ENCODE results near the gene TBC1D4.
"Not testable (repeated sequence)": the region's sequence is repeated elsewhere in the genome, so short reads cannot be mapped to it uniquely, and the experiment has no call there.

TBC1D4 gene

DNA sequence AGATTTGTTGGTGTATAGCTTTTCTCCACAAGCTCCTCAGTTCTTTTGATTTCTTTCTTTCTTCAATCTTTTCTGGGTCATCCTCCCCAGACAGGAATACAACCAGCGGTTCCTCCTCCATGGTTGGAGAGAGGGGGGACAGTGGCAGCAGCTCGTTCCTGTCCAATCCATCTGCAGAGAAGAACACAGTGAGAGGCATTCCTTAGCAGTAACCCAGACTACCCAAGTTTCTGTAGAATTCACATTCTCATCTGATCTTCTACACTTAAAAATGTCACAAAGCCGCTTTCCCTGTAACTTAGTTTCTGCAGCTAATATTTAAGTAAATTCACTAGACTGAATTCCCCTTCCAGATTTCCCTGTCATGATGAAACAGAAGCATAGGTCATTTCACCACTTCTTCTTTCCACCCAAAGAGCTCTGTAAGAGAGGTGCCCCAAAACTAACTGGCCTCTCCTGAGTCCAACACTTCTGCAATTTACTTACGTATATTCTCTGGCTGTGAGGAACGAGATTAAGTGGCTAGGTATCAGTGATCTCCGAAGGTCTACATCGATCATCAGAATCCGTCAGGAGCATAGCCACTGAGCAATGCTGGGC, 171.9 kb downstream of the TBC1D4 start:
- TF ChIP-seq, protein P1, sequence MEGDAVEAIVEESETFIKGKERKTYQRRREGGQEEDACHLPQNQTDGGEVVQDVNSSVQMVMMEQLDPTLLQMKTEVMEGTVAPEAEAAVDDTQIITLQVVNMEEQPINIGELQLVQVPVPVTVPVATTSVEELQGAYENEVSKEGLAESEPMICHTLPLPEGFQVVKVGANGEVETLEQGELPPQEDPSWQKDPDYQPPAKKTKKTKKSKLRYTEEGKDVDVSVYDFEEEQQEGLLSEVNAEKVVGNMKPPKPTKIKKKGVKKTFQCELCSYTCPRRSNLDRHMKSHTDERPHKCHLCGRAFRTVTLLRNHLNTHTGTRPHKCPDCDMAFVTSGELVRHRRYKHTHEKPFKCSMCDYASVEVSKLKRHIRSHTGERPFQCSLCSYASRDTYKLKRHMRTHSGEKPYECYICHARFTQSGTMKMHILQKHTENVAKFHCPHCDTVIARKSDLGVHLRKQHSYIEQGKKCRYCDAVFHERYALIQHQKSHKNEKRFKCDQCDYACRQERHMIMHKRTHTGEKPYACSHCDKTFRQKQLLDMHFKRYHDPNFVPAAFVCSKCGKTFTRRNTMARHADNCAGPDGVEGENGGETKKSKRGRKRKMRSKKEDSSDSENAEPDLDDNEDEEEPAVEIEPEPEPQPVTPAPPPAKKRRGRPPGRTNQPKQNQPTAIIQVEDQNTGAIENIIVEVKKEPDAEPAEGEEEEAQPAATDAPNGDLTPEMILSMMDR (conservative IDR thresholded peaks at IDR 0.05; ENCODE audit: low read length) = no peak
- H3K4me3 ChIP-seq (ENCODE audit: low read length) = no peak overlapping the region

DNA sequence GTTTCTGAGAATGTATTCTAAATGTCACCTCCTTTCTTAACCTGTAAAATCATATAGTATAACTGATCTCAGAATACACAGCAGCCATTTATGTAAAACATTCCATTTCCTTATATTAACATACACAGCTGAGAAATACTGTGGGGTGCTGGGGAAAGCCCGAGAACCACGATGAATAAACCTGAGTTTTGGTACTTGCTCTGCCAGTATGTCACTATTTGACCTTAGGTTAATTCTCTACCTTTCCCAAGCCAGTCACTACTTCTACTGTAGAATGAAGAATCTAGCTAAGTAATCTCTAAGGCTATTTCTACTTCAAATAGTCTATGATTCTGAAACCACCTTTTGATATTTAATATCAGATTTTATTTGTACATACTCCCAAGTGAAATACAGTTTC, 173.7 kb downstream of the TBC1D4 start:
- TF ChIP-seq, protein P1 (conservative IDR thresholded peaks at IDR 0.05; ENCODE audit: low read length) = no peak
- DNase-seq (ENCODE audit: low read depth) = no peak
- H3K4me3 ChIP-seq (ENCODE audit: low read length) = no peak overlapping the region

More for the DNA sequence above, 171.9 kb downstream of the TBC1D4 start:
- DNase-seq (ENCODE audit: low read depth) = no peak

DNA sequence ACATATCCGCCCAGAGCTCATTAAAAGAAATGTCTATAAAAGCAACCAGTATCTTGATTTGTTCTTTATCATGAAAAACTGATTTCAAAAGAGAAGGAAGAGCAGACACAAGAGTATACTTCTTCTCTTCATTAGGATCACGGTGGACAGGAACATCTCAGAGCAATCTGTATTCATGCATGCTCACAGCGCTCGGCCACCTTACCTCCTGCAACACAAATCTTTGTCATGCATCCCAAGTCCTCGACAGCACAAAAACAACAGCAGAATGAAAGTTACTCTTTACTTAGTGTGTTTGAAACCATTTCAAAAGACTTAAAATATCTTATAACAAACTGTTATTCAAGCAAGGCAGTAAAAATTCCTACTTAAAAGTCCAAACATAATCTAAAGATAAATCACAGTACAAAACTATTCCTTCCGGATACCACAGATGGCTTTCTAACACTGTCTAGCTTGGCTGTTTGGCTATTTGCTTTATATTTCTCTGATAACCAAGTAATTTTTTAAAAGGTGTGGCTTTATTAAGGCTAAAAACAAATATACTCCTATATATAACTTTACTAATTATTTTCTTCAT, 174.5 kb downstream of the TBC1D4 start:
- no peak overlapping the region for H3K4me3 ChIP-seq (ENCODE audit: low read length)
- TF ChIP-seq, protein P1 (conservative IDR thresholded peaks at IDR 0.05; ENCODE audit: low read length) = no peak
- DNase-seq (ENCODE audit: low read depth) = peak; percentile 26

DNA sequence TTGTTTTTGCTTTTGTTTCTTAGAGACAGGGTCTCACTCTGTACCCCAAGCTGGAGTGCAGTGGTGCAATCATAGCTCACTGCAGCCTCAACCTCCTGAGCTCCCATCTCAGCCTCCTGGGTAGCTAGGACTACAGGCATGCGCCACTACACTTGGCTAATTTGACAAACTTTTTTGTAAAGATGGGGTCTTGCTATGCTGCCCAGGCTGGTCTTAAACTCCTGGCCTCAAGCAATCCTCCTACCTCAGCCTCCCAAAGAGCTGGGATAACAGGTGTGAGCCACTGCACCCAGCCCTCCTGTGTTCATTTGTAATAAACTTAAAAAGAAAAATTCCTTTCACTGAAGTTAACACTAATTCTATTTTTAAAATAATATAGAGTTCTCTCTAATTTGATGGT, 175.0 kb downstream of the TBC1D4 start:
- H3K4me3 ChIP-seq (ENCODE audit: low read length); DNase-seq (ENCODE audit: low read depth): not testable (repeated sequence)

DNA sequence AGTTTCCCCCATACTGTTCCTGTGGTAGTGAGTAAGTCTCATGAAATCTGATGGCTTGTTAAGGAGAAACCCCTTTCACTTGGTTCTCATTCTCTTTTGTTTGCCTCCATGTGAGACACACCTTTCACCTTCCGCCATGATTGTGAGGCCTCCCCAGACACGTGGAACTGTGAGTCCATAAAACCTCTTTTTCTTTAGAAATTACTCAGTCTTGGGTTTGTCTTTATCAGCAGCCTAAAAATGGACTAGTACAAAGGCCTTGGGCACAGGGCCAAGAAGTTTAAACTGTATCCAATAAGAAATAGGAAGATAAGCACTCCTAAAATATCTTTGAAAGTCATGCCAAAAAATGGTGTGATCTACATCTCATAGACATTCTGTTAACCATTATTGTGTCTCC, 176.9 kb downstream of the TBC1D4 start:
- TF ChIP-seq, protein P1 (conservative IDR thresholded peaks at IDR 0.05; ENCODE audit: low read length) = no peak
- DNase-seq (ENCODE audit: low read depth) = no peak
- no peak overlapping the region for H3K4me3 ChIP-seq (ENCODE audit: low read length)

DNA sequence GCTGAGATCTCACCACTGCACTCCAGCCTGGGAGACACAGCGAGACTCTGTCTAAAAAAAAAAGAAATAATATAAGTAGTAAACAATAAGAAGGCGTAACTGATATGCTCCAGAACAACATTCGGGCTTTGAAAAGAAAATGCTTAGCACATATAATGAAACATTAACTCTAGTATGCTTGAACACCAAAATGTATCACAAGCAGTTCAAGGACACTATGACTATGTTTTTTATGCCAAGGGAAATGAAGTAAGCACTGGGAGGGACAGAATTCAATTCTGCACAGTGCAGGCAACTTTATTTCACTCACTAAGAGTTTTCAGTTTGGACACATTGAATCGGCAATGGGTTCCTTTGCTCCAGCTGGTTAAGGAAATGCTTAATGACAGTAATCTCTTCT, 178.7 kb downstream of the TBC1D4 start:
- H3K4me3 ChIP-seq (ENCODE audit: low read length) = no peak overlapping the region
- TF ChIP-seq, protein P1 (conservative IDR thresholded peaks at IDR 0.05; ENCODE audit: low read length) = no peak

DNA sequence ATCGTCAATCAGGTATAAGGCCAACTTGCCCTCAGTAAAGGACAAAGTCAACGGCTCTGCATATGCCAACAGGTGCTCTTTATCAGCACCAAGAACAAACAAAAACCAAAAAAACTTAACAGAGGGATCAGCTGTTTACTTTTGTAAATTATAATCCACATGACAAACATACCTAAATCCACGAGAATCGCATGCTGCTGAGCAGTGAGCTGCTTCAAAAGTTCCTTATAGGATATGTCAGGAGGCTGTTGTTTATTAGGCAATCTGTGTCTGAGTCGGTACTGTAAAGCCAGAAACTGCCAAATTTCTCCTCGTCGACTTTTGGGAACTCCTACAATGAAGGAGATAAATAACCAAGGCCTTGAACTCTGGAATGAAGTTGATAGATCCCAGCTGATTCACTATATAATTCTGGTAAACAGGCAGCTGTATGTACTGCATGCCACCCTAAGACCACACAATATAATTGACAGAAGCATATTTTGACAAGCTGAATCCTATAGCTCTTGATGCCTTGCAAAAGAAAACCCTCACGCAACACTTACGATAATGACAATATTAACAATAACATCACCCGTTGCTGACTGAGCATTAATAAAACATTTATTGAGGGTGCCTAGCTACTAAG, 179.8 kb downstream of the TBC1D4 start:
- no peak overlapping the region for H3K4me3 ChIP-seq (ENCODE audit: low read length)
- no peak for DNase-seq (ENCODE audit: low read depth)
- TF ChIP-seq, protein P1 (conservative IDR thresholded peaks at IDR 0.05; ENCODE audit: low read length) = no peak

More for the DNA sequence above, 178.7 kb downstream of the TBC1D4 start:
- DNase-seq (ENCODE audit: low read depth) = no peak

All from AG10803 (cell line).